Ishikawa (cell line): ENCODE results near the gene CTTNBP2.

Source experiments
- CEBPB ChIP-seq: IDR thresholded peaks from 2 replicates; pipeline ENCODE4 v1.6.1; 2012
- NFIC ChIP-seq: IDR thresholded peaks from 2 replicates; pipeline ENCODE4 v1.6.1; 2012

DNA sequence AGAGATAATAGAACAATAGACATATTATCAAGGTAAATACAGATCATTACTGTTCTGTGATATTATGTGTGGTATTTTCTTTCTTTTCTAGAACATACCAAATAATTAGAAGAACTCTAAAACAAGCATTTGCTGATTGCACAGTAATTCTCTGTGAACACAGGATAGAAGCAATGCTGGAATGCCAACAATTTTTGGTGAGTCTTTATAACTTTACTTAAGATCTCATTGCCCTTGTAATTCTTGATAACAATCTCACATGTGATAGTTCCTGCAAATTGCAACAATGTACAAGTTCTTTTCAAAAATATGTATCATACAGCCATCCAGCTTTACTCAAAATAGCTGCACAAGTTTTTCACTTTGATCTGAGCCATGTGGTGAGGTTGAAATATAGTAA lies 207.9 kb downstream of the CTTNBP2 start:
- TF ChIP-seq CEBPB: no peak
- no peak for TF ChIP-seq NFIC
